ENCODE data around the gene PDXP. TPM values are rescaled to one million over a fixed set of nuclear protein-coding genes. Genes with fewer than 3 reads are reported as not detected.

The PDXP gene
- total RNA-seq, 1 donor from 2014 or later, result 51.2 TPM

DNA sequence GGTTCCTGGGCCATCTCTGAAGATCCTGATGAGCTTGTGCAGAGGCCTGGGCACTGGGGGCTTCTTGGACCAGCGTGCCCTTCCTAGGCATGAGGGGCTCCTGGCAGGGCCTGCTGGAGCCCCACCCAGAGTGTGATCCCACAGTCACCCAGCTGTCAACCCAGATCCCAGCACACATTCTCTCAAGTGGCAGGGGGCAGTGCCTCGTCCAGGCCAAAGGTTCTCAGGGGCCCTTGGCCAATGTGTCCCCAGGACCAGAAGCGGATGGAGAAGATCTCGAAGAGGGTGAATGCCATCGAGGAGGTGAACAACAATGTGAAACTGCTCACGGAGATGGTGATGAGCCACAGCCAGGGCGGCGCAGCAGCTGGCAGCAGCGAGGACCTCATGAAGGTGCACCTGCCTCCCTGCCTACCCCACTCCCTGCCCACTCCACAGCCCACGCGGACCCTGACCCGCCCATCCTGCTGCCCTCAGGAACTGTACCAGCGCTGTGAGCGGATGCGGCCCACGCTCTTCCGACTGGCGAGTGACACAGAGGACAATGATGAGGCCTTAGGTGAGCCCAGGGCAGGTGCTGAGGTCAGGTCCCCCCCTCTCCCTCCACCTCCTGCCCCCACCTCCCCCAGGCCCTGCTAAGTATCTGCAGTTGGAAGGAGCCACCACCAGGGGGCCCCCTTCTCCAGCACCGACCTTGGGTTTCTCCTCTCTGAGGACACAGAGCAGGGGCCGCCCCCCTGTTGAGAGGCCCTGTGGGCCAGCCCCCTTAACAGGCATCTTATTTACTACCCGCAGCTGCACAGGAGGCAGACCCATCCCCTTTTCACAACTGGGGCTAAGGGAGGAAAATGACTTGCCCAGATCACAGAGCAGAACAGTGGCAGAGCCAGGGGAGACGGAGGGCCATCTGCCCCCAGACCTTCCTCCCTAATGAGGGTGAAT lies 35.2 kb upstream of the PDXP start:
- Mint-ChIP-seq H3K9me3 (no peaks in the 10 kb centered on the region), H3K4me3 (no peak overlapping the region), H3K27ac (peak overlapping the region; percentile 80), H3K27me3 (no peaks in the 10 kb centered on the region), H3K36me3 (ENCODE audit: low read depth) (peaks cover 28% of the 10 kb centered on the region), H3K4me1 (peaks cover 17% of the 10 kb centered on the region)
- peak; percentile 92 for DNase-seq
- intact Hi-C loops (cut with micrococcal nuclease), result loop anchor here (1.0 to 2.0 kb wide), 3 partner anchors 14 to 58 kb away; no protein-coding TSS in a partner anchor

DNA sequence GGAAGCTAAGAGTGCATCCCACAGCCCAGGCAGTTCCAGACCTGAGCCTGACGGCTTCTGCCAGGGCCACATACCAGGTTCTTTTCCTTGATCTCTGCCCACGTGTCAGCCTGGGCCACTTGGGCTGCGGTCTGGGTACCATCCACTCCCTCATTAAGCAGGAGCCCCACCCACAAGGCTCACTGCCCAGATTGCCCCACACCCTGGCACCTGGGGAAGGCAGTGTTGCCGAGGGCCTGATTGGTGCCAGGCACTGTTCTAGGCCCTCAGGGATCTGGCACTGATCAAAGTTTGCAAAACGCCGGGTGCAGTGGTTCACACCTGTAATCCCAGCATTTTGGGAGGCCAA lies 34.5 kb upstream of the PDXP start:
- Mint-ChIP-seq H3K4me3 (no peak overlapping the region), H3K27ac (no peak overlapping the region)
- intact Hi-C loops (cut with micrococcal nuclease), result no loop called here

DNA sequence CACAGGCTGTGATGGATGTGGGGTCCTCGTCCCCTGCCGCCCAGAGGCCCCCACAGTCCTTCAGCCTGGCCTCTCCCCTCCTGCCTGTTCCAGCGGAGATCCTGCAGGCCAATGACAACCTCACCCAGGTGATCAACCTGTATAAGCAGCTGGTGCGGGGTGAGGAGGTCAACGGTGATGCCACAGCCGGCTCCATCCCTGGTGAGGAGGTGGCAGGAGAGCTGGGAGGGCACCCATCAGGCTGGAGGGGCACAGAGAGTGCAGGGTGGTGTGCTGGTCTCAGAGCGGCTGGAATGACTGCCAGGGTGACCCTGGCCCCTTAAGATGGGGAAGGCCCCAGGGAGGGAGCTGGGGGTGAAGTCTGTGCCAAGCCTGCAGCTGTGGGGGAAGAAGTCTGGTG lies 33.6 kb upstream of the PDXP start:
- peak overlapping the region; percentile 8 for H3K27ac Mint-ChIP-seq
- H3K9me3 Mint-ChIP-seq, result no peaks in the 10 kb centered on the region
- peaks cover 18% of the 10 kb centered on the region for H3K36me3 Mint-ChIP-seq (ENCODE audit: low read depth)
- no peaks in the 10 kb centered on the region for H3K27me3 Mint-ChIP-seq
- no peak overlapping the region for H3K4me3 Mint-ChIP-seq
- no peak for DNase-seq
- intact Hi-C loops (cut with micrococcal nuclease), result no loop called here
- H3K4me1 Mint-ChIP-seq, result peaks cover 23% of the 10 kb centered on the region

More for the DNA sequence above, 34.5 kb upstream of the PDXP start:
- no peak for DNase-seq
- peaks cover 22% of the 10 kb centered on the region for H3K36me3 Mint-ChIP-seq (ENCODE audit: low read depth)
- H3K27me3 Mint-ChIP-seq, result no peaks in the 10 kb centered on the region
- peaks cover 22% of the 10 kb centered on the region for H3K4me1 Mint-ChIP-seq
- H3K9me3 Mint-ChIP-seq, result no peaks in the 10 kb centered on the region

DNA sequence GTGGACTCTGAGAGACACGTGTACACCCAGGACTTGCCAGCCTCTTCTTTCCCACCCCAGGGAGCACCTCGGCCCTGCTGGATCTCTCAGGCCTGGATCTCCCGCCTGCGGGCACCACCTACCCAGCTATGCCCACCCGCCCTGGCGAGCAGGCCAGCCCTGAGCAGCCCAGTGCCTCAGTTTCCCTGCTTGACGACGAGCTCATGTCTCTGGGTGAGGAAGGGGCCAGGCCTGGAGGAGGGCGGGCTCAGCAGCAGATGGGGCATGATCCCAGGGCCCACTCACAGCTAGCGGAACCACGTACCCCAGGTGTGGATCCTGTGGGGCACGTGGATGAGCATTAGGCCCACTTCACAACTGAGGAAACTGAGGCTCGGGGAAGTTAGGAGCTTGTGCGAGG lies 32.8 kb upstream of the PDXP start:
- intact Hi-C loops (cut with micrococcal nuclease), result no loop called here
- H3K4me1 Mint-ChIP-seq, result peaks cover 23% of the 10 kb centered on the region
- H3K27me3 Mint-ChIP-seq, result no peaks in the 10 kb centered on the region
- no peak overlapping the region for H3K27ac Mint-ChIP-seq
- H3K36me3 Mint-ChIP-seq (ENCODE audit: low read depth), result peaks cover 16% of the 10 kb centered on the region
- no peak overlapping the region for H3K4me3 Mint-ChIP-seq
- no peaks in the 10 kb centered on the region for H3K9me3 Mint-ChIP-seq
- no peak for DNase-seq

DNA sequence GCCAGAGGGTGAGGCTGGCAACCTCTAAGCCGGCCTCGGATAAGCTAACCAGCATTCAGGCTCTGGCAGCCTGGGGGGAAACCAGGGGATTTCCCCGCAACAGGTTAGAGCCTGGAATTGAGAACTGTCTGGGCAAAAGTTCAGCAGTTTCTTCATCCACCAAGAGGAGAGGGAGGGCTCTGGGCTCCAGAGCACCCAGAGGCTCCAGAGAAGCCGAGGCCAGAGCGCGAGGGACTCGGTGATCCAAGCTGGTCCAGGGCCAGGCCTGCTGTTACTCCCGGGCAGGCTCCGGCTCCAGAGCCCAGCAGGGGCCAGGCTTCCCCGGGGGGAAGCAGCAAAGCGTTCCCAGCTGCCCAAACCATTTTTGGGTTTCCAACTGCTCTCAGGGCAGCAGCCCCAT lies 32.4 kb upstream of the PDXP start:
- Mint-ChIP-seq H3K36me3 (ENCODE audit: low read depth) (peaks cover 16% of the 10 kb centered on the region), H3K27me3 (no peaks in the 10 kb centered on the region), H3K4me3 (no peak overlapping the region), H3K9me3 (no peaks in the 10 kb centered on the region), H3K27ac (peak overlapping the region; percentile 53), H3K4me1 (peaks cover 23% of the 10 kb centered on the region)
- intact Hi-C loops (cut with micrococcal nuclease), result no loop called here
- DNase-seq, result no peak

DNA sequence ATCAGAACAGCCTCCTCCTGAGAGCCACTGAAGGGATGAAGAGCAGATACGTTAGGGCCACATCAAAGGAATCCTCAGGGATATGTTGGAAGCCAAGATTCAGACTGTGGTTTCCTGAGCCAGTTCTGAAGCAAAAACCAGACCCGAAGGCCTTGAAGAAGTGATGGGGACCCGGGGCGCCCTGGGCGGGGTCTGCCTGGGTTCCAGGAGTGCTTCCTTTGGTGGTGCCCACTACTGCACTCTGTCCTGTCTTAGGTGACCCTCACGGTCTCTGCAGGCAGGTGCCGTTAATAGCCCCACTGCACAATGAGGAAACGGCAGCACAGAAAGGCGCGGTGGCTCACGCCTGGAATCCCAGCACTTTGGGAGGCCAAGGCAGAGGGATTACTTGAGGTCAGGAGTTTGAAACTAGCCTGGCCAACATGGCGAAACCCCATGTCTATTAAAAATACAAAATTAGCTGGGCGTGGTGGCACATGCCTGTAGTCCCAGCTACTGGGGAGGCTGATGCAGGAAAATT lies 31.9 kb upstream of the PDXP start:
- intact Hi-C loops (cut with micrococcal nuclease), result loop anchor here (1.0 kb wide), 1 partner anchor 10 kb away; no protein-coding TSS in a partner anchor
- H3K9me3 Mint-ChIP-seq, result no peaks in the 10 kb centered on the region

DNA sequence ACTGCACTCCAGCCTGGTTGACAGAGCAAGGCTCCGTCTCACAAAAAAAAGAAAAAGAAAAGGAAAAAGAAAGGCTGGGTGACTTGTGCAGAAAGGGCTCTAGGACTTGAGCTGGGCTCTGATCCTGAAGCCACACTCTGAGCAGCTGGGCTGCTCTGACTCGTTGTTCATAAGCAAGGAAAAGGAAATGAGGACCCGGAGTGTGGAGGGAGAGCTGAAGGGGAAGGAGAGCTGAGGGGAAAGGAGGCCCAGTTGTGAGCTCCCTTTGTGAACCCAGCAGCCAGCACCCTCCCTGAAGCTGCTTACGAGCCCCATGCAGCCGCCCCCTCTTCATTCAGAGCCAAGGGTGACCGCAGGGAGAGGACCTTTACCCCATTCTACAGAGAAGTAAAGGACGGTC lies 31.4 kb upstream of the PDXP start:
- Mint-ChIP-seq H3K27me3 (no peaks in the 10 kb centered on the region), H3K4me3 (peak overlapping the region; percentile 44), H3K36me3 (ENCODE audit: low read depth) (peaks cover 13% of the 10 kb centered on the region), H3K9me3 (no peaks in the 10 kb centered on the region), H3K27ac (peak overlapping the region; percentile 88), H3K4me1 (peaks cover 26% of the 10 kb centered on the region)
- intact Hi-C loops (cut with micrococcal nuclease), result loop anchor here (1.0 kb wide), 1 partner anchor 9 kb away; no protein-coding TSS in a partner anchor
- DNase-seq, result no peak

More for the DNA sequence above, 31.9 kb upstream of the PDXP start:
- peak overlapping the region; percentile 88 for H3K27ac Mint-ChIP-seq
- H3K4me3 Mint-ChIP-seq, result peak overlapping the region; percentile 44
- no peaks in the 10 kb centered on the region for H3K27me3 Mint-ChIP-seq
- no peak for DNase-seq
- H3K36me3 Mint-ChIP-seq (ENCODE audit: low read depth), result peaks cover 13% of the 10 kb centered on the region
- H3K4me1 Mint-ChIP-seq, result peaks cover 23% of the 10 kb centered on the region

DNA sequence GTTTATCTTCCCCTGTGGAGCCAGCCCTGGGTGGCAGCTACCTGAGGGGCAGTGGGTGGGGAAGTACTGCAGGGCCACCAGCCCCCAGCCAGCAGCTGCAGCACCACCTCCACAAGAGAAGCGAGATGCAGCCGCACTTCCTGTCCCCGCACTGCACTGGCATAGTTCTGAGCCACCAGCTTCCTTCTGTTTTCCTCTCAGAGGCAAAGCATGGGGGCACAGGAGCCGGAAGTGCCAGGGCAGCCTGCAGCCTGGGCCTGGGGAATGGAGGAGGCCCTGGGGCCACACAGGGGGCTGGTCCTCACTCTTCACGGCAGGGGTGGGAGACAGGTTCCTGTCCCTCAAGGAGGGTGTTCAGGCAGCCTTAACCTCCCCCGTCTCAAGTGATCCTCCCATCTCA lies 31.0 kb upstream of the PDXP start:
- Mint-ChIP-seq H3K36me3 (ENCODE audit: low read depth) (peaks cover 9% of the 10 kb centered on the region), H3K4me1 (peaks cover 26% of the 10 kb centered on the region), H3K9me3 (no peaks in the 10 kb centered on the region), H3K27ac (peak overlapping the region; percentile 88), H3K27me3 (no peaks in the 10 kb centered on the region), H3K4me3 (peak overlapping the region; percentile 44)
- intact Hi-C loops (cut with micrococcal nuclease), result loop anchor here (1.0 kb wide), 1 partner anchor 9 kb away; no protein-coding TSS in a partner anchor
- peak; percentile 82 for DNase-seq

DNA sequence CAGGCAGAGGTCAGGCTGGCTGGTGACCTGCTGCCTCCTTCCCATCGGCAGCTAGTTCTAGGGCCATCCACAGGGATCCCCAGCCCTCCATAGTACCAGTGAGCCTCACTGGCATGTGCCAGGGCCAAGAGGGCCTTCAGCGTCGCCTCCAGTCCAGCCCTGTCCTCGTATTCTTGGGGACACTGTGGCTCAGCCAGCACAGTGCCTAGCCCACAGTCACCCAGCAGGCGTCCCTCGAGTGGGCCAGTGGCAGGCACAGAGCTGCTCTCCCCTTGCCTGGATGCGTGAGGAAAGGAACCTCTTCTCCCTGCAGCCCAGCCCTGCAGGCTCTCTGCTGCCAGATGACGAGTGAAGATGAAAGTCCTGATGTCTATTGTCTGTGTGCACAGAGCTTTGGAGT lies 29.7 kb upstream of the PDXP start:
- intact Hi-C loops (cut with micrococcal nuclease), result no loop called here
- Mint-ChIP-seq H3K4me1 (peaks cover 32% of the 10 kb centered on the region), H3K9me3 (no peaks in the 10 kb centered on the region), H3K27me3 (no peaks in the 10 kb centered on the region), H3K36me3 (ENCODE audit: low read depth) (peaks cover 10% of the 10 kb centered on the region), H3K27ac (peak overlapping the region; percentile 76), H3K4me3 (no peak overlapping the region)
- DNase-seq, result no peak

DNA sequence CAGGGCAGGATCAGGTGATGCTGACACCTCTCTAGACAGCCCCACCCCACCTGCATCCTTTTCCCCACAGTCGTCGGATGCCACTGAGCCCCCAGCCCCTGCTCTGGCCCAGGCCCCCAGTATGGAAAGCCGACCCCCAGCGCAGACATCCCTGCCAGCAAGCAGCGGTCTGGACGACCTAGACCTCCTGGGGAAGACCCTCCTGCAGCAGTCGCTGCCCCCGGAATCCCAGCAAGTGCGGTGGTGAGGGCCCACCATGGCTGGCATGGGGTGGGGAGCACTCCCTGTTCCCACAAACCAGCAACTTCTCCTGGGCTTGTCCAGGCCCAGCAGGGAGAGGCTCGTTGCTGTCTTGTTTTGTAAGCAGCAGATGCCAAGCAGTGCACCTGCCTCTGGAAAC lies 28.6 kb upstream of the PDXP start:
- Mint-ChIP-seq H3K9me3 (no peaks in the 10 kb centered on the region), H3K4me3 (no peak overlapping the region), H3K27me3 (no peaks in the 10 kb centered on the region), H3K4me1 (peaks cover 43% of the 10 kb centered on the region), H3K27ac (no peak overlapping the region), H3K36me3 (ENCODE audit: low read depth) (peaks cover 6% of the 10 kb centered on the region)
- intact Hi-C loops (cut with micrococcal nuclease), result no loop called here
- DNase-seq, result no peak

DNA sequence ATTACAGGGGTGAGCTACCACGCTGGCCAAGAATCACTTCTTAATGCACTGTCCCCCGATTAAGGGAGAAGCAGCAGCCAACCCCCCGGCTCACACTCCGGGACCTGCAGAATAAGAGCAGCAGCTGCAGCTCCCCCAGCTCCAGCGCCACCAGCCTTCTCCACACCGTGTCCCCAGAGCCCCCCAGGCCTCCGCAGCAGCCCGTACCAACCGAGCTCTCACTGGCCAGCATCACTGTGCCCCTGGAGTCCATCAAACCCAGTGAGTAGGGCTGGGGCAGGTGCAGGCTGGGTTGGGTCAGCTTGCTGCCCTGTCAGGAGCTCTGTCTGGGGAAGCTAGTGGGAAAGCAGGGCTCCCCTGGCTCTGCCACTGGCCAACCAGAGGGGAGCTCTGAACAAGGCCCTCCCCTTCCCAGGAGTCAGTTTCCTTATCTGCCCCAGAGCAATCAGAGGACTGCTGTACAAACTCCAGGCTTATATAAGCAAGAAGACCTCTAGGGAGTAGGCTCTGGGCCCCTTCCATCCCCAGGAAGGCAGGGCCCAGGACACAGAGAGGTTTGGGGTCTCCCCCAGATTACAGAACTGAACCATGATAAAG lies 27.6 kb upstream of the PDXP start:
- H3K27ac Mint-ChIP-seq, result peak overlapping the region; percentile 67
- DNase-seq, result no peak
- peaks cover 47% of the 10 kb centered on the region for H3K4me1 Mint-ChIP-seq
- H3K27me3 Mint-ChIP-seq, result no peaks in the 10 kb centered on the region
- H3K9me3 Mint-ChIP-seq, result no peaks in the 10 kb centered on the region
- no peak overlapping the region for H3K4me3 Mint-ChIP-seq
- peaks cover 6% of the 10 kb centered on the region for H3K36me3 Mint-ChIP-seq (ENCODE audit: low read depth)
- intact Hi-C loops (cut with micrococcal nuclease), result no loop called here

DNA sequence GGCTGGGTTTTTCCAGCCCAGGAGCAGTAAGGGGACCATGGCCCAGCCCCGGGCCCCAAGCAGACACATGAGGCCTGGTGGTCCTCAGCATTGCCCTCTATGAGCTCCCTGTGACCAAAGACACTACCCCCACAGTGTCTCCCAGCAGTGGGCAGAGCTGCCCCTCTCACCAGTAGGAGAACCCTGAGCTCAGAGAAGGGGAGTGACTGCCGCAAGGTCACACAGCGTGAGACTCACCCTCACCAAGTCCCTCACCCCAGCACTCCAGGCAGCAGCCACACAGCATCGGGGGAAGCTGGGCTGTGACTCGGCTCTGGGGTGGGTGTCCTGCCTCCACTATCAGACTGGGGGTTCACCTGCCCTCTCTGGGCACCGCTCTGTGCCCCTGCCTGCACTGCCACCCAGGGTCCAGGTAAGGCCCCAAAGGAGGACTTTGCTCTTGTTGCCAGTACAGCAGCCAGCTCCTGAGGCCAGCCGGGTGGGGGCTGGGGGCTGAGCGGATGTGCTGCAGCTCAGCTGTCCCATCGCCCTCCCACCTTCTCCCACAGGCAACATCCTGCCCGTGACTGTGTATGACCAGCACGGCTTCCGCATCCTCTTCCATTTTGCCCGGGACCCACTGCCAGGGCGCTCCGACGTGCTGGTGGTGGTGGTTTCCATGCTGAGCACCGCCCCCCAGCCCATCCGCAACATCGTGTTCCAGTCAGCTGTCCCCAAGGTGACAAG lies 26.9 kb upstream of the PDXP start:
- H3K27me3 Mint-ChIP-seq, result no peaks in the 10 kb centered on the region
- H3K4me3 Mint-ChIP-seq, result no peak overlapping the region
- no peaks in the 10 kb centered on the region for H3K9me3 Mint-ChIP-seq
- peaks cover 50% of the 10 kb centered on the region for H3K4me1 Mint-ChIP-seq
- peak overlapping the region; percentile 79 for H3K27ac Mint-ChIP-seq
- intact Hi-C loops (cut with micrococcal nuclease), result no loop called here
- peaks cover 6% of the 10 kb centered on the region for H3K36me3 Mint-ChIP-seq (ENCODE audit: low read depth)
- DNase-seq, result peak; percentile 61

DNA sequence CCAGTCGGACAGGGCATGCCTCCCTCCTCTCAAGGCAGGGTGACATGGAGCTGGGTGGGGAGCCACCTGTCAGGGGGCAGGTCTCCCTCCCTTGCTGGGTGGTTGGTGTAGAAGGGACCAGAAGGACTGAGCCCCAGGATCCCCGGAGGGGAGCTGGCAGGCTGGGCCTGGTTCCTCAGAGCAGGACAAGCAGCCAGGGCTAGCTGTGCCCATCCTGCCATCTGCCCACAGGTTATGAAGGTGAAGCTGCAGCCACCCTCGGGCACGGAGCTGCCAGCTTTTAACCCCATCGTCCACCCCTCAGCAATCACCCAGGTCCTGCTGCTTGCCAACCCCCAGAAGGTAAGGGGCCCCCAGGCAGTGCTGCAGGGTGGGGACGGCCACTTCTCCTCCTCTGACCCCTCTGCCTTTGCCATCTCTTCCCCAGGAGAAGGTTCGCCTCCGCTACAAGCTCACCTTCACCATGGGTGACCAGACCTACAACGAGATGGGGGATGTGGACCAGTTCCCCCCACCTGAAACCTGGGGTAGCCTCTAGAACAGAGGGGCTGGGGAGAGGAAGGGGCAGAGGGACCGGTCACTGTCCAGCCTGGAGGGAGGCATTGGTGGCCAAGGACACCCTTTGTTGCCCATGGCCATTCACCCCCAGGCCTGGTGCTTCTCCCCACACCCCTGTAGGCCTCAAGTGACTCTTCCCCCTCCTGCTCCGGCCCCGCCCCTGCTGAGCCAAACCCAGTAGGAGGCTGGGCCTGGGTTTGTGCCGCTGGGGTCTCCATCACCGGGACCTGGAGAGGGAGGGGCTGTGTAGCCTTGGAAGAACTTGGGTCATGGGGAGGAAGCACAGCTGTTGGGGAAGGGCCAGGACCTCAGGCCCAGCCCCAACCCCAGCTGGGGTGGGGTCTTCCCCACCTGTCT lies 26.1 kb upstream of the PDXP start:
- intact Hi-C loops (cut with micrococcal nuclease), result no loop called here
- peak; percentile 64 for DNase-seq
- no peaks in the 10 kb centered on the region for H3K27me3 Mint-ChIP-seq

More for the DNA sequence above, 26.1 kb upstream of the PDXP start:
- peaks cover 50% of the 10 kb centered on the region for H3K4me1 Mint-ChIP-seq
- H3K36me3 Mint-ChIP-seq (ENCODE audit: low read depth), result peaks cover 6% of the 10 kb centered on the region
- peak overlapping the region; percentile 92 for H3K27ac Mint-ChIP-seq
- no peak overlapping the region for H3K4me3 Mint-ChIP-seq
- H3K9me3 Mint-ChIP-seq, result no peaks in the 10 kb centered on the region
